Tongue (tissue), 2 donors: ENCODE results near the gene MYLK. TPM values are rescaled to one million over a fixed set of nuclear protein-coding genes. Genes with fewer than 3 reads are reported as not detected.

ENCODE experiments used
- DNase-seq: peaks from one replicate; pipeline ENCODE4 v3.0.0-alpha.2; 2015
- total RNA-seq: library from RNA; depleted of rRNA; stranded (reverse); fragments of >200 nt; gene quantifications from one replicate; pipeline ENCODE4 v1.2.3, GENCODE V29; 2014

Gene MYLK
- total RNA-seq, 1 donor from 2014 or later = 52.5 TPM

DNA sequence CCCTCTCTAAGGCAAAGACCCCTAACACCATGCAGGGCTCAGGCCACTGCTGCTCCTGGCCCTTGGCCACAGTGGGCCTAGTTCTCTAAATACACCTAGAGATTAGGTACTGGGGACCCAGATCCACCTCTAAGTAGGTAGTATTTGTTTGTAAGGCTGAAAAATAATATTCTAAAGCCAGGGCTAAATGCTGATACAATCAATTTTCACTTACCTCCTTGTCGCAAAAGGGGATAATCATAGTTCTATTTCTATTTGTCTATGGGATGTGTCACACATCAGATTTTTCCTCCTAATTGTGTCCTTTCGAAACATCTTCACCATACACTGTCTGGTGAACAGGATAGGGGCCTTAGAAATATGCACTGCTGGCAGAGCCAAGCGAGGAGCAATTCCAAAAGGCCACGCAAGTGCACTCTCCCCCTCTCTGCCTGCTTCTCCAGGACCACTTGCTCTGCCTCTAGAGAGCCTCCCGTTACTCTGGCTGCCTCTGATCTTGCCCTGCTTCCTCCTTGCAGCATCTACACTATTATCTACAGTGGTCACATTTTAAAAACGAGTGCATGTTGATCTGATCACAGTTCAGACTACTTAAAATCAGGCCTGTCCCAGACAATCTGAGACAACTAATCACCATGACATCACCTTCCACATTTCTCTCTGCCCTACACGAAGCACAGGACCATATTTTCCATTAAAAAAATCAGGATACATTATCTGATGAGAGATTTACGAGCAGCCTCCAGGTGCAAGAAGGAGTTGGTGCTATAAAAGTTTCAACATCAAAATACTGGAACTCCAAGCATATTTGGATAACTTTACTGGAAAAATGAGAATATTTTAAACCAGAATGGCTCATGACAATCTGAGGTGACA, 115.4 kb downstream of the MYLK start:
- no peak for DNase-seq

DNA sequence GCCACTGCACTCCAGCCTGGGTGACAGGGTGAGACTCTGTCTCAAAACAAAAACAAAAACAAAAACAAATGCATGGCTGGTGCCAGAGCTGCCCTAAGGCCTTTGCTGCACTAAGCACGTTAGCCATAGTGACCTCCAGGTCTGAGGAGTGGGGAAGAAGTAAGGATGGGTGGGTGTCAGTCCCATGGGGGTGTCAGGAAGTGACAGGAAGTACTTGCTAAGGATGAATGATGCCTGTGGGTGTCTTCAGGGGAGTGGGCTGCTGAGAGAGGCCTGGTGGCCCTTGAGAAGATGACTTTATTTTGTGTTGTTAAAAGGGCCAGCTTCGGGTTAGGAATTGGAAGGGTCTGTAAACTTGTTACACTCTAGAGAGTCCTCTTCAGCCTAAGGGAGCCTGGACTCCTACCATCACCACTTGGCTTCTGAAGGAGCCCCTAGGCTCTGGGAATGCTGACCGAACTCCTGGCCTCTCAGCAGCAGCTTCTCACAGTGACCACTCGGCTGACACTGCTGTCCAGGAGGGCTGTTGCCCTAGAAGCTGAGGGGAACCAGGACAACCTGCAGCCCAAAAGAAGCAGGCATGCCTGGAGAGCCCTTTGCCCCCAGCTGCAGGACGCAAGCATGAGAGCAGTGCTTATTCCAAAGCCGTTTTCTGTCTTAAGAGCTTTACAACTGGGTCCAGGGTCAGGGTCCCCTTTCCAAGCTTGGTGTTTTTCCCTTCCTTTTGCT, 116.4 kb downstream of the MYLK start:
- no peak for DNase-seq

DNA sequence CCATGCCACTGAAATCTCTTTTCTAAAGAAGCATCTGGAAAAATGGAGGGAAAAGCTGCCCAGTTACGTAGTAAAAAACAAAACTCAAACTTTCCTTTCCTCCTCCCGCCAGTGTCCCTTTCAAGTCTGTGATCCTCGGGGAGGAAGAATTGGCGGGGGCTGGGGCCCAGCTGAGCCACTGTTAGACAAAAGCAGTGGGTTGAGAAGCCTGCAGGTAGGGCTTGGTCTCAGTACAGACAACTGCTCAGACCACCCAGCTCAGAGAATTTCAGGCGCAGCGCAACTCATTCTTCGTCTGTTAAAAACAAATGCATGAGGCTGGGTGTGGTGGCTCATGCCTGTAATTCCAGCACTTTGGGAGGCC, 117.1 kb downstream of the MYLK start:
- no peak for DNase-seq

DNA sequence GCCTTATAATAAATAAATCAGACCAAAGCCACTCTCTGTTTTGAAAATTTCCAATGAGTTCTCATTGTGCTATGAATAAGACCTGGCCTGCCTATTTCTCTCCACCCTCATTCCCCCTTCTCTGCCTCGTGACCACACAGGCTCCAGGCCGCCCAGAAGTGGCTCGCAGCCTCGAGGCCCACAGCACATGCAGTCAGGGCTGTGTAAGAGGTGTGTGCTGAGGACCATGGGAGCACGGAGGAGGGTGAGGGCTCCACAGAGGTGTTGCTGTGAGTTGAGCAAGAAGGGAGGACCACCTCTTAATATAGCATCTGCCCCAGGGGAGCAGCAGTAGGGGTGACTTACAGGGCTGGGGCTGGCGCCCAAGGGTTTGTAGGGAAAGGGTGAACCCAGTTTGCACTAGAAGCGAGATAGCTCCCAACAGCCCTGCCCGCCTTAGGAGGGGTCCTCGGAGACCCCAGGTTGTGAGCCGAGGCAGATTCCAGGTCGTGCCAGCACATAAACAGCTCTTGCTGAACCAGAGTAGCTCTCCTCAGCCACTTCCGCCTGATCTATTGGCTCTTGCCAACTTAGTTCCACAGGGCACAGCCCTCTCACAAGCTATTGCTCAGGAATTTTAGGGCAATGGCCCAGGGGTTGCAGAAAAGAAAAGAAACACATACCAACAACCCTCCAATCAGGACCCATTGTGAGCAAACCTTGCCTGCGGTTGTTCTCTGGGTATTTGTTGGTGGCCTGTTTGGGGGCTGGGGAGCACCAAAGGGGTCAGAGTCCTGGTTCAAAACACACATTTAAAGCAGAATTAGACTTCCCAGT, 117.7 kb downstream of the MYLK start:
- no peak for DNase-seq

DNA sequence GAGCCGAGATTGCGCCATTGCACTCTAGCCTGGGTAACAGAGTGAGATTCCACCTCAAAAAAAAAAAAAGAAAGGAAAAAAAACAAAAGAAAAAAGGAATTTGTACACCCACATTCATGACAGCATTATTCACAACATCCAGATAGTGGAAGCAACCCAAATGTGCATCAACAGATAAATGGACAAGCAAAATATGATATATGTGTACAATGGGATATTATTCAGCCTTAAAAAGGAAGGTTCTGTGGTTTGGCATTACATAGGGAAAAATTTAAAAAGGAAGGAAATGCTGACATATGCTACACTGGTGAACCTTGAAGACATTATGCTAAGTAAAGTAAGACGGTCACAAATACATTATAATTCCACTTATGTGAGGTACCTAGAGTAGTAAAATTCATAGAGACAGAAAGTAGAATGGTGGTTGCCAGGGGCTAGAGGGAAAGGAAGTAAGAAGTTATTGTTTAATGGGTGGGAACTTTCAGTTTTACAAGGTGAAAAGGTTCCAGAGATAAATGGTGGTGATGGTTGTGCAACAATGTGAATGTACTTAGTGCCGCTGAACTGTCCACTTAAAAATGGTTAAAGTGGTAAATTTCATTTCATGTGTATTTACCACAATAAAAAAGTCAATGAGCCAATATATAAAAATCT, 118.5 kb downstream of the MYLK start:
- no peak for DNase-seq

DNA sequence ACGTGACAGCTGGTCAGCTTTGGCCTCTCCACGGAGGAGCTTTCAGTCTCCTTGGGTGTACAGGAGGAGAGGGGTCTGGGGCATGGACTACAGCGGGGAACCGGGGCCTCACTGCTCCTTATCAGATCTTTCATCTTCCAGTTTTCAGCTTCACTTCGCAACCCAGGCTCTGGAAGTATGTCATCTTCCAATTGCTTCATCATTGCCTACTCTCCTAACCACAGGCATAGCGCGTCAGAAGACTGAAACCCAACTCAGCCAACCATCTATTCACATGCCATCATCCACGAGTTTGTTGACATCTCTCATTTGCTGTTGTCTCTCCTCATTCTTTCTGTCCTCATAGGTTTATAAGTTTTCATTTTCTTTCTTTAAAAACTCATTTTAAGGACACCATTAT, 119.5 kb downstream of the MYLK start:
- DNase-seq = no peak

DNA sequence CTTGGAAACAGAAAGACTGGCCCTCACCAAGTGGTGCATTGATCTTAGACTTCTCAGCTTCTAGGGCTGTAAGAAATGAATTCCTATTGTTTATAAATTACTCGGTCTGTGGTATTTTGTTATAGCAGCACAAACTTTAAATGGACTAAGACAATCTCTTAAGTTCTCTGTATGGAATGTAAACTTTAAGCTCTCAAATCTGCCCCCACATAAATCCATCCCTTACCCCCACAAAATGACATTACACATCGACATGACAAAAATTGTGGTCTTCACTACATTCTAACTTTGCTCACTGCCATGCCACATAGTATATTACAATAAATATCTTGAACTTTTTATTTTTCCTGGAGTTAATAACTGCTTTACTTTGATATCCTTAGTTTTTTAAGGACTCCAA, 121.3 kb downstream of the MYLK start:
- no peak for DNase-seq

DNA sequence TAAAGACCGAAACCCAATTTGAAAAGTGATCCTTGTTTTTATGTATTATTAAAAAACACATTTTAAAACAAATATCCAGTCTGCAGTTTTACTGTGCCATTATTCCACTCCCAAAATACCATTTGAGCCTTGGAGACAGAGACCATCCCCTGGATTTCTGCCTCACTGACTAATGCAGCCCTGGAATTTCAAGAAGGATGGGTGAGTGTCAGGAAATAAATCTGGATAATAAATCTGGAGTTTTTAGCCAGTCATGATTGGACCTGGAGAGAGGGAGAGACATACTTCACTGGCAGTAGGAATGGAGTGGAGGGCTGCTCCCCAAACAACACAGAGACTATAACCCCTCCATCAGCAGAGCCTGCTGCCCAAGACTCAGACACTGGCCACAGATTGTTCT, 123.3 kb downstream of the MYLK start:
- DNase-seq = no peak

DNA sequence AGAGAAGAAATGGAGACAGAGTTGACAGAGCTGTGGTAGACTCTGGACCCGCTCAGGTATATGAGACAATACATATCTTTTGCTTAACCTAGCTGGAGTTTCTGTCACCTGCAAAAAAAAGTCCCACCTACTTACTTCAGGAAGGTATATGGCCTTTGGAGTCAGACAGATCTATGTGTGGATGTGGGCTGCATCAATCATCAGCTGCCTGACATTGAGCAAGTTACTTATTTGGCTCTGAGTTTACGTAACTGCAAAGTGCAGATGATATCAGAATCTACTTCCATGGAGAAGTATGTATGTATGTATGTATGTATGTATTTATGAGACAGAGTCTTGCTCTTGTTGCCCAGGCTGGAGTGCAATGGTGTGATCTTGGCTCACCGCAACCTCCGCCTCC, 124.3 kb downstream of the MYLK start:
- DNase-seq = no peak

DNA sequence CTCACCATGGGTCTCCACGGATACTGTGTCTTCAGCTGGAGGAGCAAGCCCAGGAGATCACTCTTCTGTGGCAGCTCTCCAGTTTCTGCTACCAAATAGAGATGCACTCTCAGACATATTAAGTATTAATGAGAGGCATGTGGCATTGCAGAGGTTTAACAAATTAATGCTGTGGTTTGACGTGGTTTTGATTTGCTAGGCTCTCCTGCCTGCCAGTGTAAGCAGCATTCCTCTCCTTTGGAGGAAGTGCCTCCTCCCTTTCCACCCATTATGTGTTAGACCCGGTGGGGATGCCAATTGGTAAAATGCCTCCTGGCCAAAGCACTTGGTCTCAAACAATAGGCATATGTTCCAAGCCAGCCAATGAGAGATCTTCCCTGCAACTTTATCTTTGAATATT, 124.8 kb downstream of the MYLK start:
- DNase-seq = no peak

DNA sequence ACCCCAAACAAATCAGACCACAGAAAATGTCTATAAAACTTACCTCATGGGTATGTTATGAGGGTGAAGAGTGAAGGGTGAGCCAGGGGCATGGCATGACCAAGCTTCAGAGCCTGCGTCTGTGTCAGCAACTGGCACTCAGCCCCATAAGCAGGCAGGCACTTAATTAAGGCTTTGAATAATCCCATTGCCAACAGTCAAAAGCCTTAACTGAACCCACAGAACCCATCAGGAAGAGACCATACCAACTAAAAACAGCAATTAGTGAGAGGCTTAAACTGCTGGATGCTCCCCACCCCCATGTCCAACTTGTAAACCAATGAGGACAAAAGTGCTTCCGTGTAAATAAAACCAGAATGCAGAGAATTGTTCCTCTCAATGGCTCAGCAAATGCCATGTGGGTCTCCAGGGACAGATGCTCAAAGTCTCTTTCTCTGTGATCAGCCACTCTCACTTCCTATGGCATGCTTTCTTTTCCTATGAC, 126.0 kb downstream of the MYLK start:
- peak; percentile 47 for DNase-seq

DNA sequence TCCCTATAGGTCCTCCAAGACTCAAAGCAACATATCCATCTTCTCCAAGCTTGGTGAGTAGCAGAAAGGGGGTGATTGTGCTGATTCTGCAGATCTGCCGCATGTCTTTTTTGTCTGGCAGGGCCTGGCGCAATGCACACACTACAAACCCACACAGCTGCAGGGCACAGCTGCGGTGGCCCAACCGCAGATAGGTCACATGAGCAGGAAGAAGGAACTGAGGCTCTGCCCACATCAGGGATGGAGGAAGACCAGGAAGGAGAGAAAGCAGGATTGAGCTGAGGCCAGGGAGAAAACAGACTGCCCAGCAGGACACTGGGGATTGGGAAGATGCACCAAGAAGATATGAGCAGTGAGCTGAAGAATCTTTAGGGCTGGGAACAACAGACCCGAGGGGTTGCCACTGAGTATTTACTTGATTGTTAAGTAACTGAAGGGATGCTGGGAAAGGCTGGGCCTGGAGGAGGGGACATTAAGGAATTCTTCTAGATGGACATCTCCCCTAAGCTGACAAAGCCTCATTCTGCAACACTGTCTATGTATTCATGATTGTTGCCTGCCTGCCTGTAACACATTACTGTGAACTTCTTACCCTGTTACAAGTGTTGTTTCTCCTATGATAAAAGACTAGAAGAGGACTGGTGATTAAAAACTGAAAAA, 126.7 kb downstream of the MYLK start:
- peak; percentile 72 for DNase-seq

DNA sequence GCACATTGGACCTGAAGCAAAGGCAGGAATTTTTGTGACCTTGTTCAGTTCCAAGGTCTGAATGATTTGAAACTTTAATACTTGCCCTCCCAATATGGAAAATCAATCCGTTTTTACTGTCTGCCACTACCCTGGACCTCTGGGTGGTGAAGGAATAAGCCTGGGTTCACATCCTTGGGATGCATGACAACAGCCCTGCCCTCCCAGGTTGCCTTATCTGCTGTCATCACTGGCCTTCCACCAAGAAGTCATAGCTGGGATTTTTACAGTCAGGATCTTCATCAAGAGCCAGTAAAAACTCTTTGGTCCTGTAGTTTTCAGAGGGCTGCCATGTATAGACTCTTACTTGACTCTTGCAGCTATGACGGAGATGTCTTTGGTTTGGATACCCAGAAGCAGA, 128.6 kb downstream of the MYLK start:
- DNase-seq = no peak

DNA sequence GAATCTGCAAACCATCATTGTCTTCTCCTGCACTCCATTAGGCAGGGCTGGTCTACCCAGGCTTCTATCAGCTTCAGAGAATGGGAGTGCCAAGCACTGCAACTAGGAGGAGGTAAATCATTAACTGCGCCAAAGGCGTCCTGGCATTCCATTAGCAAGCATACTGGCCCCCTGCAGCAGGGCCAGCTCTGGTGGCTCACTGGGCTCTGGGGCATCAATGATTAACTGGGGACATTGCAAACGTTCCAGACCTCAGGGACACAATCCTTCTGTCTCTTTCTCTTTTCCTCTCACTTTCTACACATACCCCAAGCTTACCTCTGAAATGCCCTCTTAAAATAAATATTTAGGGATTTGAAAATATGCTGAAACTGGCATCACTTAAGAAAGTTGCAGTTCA, 129.0 kb downstream of the MYLK start:
- DNase-seq = no peak

DNA sequence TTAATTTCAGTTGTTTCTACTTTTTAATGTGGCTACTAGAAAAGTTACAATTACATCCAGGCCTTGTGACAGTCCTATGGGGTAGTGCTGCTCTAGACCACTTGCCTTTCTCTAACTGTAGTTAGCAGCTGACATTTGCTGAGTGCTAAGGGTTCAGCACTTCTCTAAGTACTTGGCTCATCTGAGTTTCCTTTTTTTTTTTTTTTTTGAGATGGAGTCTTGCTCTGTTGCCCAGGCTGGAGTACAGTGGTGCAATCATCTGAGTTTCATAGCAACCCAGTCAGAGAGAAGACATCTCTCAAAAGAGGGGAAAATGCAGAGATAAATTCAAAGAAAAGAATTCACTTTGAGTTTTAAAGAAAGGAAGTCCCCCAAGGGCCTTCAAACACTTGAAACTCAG, 130.8 kb downstream of the MYLK start:
- DNase-seq = no peak

DNA sequence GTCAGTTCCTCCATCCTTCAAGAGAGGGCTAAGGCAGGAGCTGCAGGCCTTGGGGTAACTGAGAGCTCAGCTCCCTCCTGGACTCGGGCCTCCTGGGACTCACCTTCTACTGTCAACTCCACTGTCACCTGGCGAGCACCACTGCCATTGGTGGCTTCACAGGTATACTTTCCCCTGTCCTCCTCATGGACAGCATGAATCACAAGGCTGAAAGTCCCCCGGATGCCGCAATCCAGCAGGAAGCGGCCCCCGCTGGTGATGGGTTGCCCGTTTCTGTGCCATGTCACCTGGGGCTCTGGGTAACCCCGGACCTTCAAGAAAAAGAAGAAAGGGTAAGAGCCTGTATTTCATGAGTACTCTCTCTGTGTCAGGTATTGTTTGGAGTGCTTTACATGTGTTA, 131.9 kb downstream of the MYLK start:
- no peak for DNase-seq

DNA sequence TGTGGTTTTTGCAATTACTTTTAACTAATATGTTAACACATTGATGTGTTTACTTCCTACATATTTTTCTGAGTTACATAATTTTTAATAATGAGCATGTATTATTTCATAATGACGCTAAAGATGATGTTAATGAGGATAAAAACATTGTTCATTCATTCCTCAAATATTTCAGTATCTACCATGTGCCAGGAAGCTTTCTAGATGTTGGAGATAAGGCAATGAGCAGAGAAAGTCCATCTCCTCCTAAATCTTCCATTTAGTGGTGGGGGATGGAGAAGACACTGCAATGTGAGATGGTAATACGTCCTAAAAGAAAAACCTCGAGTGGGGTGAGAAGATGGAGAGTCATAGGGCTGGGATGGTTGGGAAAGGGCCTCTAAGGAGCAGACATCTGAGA, 132.7 kb downstream of the MYLK start:
- no peak for DNase-seq

DNA sequence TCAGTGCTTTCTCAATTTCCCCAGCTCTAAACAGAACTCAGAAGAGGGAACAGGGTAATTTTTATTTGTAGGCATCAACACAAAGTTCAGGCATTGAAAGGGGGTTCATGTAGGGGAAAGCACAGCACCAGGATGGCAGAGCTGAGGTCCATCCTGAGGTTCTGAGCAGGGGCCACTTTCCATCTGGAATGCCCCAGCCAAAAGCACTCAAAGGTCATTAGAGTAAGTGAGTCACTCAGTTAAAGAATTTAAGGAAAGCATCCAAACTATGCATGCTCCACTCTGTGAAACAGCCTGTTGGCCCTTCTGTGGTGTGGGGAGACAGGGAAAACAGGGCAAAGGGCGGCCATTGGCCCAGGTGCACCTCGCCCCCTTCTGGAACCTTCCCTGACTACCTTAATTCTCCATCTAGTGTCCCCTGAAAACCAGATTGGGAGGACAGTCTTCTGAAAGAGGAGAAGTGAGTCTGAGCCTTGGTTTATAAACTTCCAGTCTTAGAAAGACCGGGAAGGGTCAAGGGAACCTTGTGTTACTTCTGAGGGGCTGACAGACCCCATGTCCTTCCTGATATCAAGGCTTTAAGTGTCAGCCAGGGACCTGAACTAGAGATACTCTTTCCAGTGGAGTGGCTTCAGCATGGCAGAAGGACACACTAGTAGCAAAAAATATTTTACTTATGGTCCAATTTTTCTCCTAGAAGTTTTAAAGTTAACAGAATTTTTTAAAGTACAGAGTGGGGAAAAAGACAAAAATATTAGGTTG, 133.3 kb downstream of the MYLK start:
- no peak for DNase-seq

DNA sequence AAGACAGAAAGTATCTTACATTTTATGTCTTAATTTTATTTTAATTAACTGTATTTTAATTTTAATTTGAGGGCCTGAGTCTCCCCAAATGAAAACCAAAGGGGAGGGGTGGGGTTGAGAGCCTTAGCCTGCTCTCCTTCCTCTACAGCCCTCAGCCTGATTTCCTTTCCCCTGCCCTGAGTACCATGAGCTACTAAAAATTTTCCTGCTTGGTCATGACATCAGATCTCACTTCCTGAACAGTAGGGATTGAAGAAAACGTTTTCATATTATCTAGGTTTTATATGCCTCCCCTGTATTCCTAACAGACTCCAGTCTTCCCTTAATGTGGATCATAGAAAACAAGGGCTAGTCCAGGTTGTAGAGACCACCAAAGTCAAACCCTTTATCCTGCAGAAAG, 133.9 kb downstream of the MYLK start:
- no peak for DNase-seq

DNA sequence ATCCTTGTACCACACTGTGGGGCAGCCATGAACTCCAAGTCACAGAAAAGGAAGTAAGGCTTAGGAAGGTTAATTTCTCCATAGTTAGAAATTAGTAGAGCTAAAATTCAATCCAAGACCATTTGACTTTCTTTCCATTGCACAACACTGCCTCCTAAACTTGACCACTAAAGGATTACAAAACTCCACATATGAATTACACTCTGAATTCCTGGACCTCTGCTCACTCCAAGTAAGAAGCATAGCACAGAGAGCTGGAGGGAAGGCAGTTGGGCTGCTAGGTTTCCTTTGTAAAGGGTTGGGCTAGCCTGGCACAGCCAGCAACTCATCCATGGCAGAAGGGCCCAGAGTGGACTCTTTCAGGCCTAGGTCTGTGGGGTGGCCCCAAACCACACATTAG, 134.4 kb downstream of the MYLK start:
- no peak for DNase-seq
